ENCODE measurements around the gene PDXP. TPM values are rescaled to one million over a fixed set of nuclear protein-coding genes. Genes with fewer than 3 reads are reported as not detected.
A peak's percentile ranks its signal among the peaks of the same experiment; 100 is the strongest.

Gene PDXP
- total and polyA plus RNA-seq, 2 of the 13 experiments (the other 11 are each of a cell fraction or from before 2014, with no cell fraction given) = 58.2 to 70.6 TPM

GRCh38 chr22:37639070-37639760 lies 19.3 kb upstream of the PDXP start, which contains the start of gene SH3BP1 (continued):
- no peak for TF ChIP-seq SNAPC2 (CRISPR knock-in tag; IDR thresholded peaks at IDR 0.05)
- TF ChIP-seq ZNF205 (CRISPR knock-in tag; IDR thresholded peaks at IDR 0.05) = no peak
- TF ChIP-seq NFRKB (IDR thresholded peaks at IDR 0.05) = no peak
- no peak; the same call in 1 of the 2 replicates for TF ChIP-seq PHF8 (CRISPR knock-in tag; IDR thresholded peaks at IDR 0.05)
- no peak for TF ChIP-seq MYNN (CRISPR knock-in tag; IDR thresholded peaks at IDR 0.05; ENCODE audit: low read depth)
- TF ChIP-seq HNRNPUL1 (IDR thresholded peaks at IDR 0.05; ENCODE audit: low read depth, low read length) = no peak
- no peak for TF ChIP-seq NFAT5 (CRISPR knock-in tag; IDR thresholded peaks at IDR 0.05)
- no peak for TF ChIP-seq NCOA5 (CRISPR knock-in tag; IDR thresholded peaks at IDR 0.05)
- TF ChIP-seq ZMYM2 (CRISPR knock-in tag; IDR thresholded peaks at IDR 0.05) = no peak
- no peak for TF ChIP-seq SMC3 (IDR thresholded peaks at IDR 0.05; ENCODE audit: low read length)
- 0 out of 2 replicates have a peak, but pooled peaks have one; percentile 12 for TF ChIP-seq ARID5B (CRISPR knock-in tag; IDR thresholded peaks at IDR 0.05)
- TF ChIP-seq AGO1 (IDR thresholded peaks at IDR 0.05; ENCODE audit: low read depth, low read length, poor library complexity, severe bottlenecking) = no peak
- TF ChIP-seq MIER3 (CRISPR knock-in tag; IDR thresholded peaks at IDR 0.05; ENCODE audit: borderline replicate concordance) = no peak
- TF ChIP-seq ZNF224 (CRISPR knock-in tag; IDR thresholded peaks at IDR 0.05) = no peak
- no peak for TF ChIP-seq SAFB2 (CRISPR knock-in tag; IDR thresholded peaks at IDR 0.05; ENCODE audit: borderline replicate concordance, low read depth)
- no peak for TF ChIP-seq DR1 (CRISPR knock-in tag; IDR thresholded peaks at IDR 0.05)
- no peak for TF ChIP-seq CENPX (CRISPR knock-in tag; IDR thresholded peaks at IDR 0.05)
- peak in 1 of 2 experiments; percentile 50; a peak in 1 of 4 replicates for TF ChIP-seq POLR2A (IDR thresholded peaks at IDR 0.05; ENCODE audit: insufficient read depth in 1 of 2, low read depth in 2 of 2, low read length in 2 of 2)
- TF ChIP-seq NFE2L1 (CRISPR knock-in tag; IDR thresholded peaks at IDR 0.05; ENCODE audit: borderline replicate concordance) = no peak
- no peak for TF ChIP-seq TAF15 (IDR thresholded peaks at IDR 0.05; ENCODE audit: low read depth, low read length, poor library complexity, severe bottlenecking)
- TF ChIP-seq FOXJ3 (CRISPR knock-in tag; IDR thresholded peaks at IDR 0.05; ENCODE audit: borderline replicate concordance) = no peak
- no peak for TF ChIP-seq ZSCAN30 (CRISPR knock-in tag; IDR thresholded peaks at IDR 0.05)

Measured in HepG2 (cell line).